Mesodermal cell (in vitro differentiated cells): ENCODE results near the gene PCBP4.
A peak's percentile ranks its signal among the peaks of the same experiment; 100 is the strongest.

Experiments used
- H3K27ac ChIP-seq: 2 replicates; pipeline ENCODE4 v1.7.0; 2013; ENCODE audit warnings: mild to moderate bottlenecking, low read depth, low read length, moderate library complexity; ENCODE audit not compliant: severe bottlenecking
- H3K36me3 ChIP-seq: 2 replicates; pipeline ENCODE4 v1.7.1; 2013; ENCODE audit warnings: mild to moderate bottlenecking, low read length, moderate library complexity; ENCODE audit not compliant: control insufficient read depth, insufficient read depth
- H3K4me1 ChIP-seq: one replicate; pipeline ENCODE4 v1.7.1; 2013; ENCODE audit warnings: mild to moderate bottlenecking, low read length; ENCODE audit not compliant: insufficient read depth, control insufficient read depth, poor library complexity, severe bottlenecking
- H3K4me3 ChIP-seq: 2 replicates; pipeline ENCODE4 v1.7.0; 2013; ENCODE audit warnings: low read length, control low read depth, mild to moderate bottlenecking; ENCODE audit not compliant: insufficient read depth, poor library complexity, severe bottlenecking; ENCODE audit errors: extremely low read depth
- H3K9me3 ChIP-seq: 2 replicates; pipeline ENCODE4 v1.7.1; 2013; ENCODE audit warnings: mild to moderate bottlenecking, low read length, moderate library complexity; ENCODE audit not compliant: control insufficient read depth
- WGBS, 2 experiments: methylation state at CpG; one replicate each; pipeline ENCODE4 v1.1.5; 2013; ENCODE audit warnings: missing lambda C conversion rate in 2 of 2; ENCODE audit not compliant: insufficient coverage in 2 of 2; 5-methylcytosine and 5-hydroxymethylcytosine counted together

Gene PCBP4

DNA sequence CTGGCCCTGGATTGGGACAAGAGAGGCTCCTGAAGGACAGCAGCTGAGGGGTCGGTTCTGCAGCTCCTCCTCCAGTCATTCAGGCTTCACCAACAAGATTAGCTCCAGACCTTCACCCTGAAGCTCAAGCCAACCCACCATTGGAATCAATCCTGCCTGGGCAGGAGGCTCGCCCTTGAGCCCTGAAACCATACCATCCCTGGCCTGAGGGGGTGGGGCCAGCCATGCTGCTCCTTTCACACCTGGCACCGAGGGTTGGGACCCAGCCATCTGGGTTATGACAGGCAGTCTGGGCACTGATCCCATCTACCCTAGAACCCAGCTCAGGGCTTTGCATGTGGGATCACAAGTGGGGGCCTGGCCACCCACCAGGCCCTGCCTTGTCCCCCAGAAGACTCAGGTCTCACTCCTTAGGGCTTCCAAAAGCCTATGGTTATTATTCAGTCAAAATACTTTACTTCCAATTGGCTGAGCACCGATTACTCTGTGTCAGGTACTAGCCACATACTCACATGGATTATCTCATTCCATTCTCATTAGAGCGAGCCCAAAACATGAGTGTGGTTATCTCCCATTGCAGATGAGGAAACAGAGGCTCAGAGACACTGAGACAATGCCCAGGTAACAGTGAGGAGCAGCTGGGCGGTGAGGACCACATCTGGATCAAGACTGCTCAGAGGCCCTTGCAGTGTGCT is 3.5 kb upstream of the PCBP4 start:
- Histone ChIP-seq H3K4me1 (peaks cover 33% of the 10 kb centered on the region), H3K27ac (no peak overlapping the region), H3K9me3 (no peaks in the 10 kb centered on the region), H3K36me3 (peaks cover under 1% of the 10 kb centered on the region), H3K4me3 (no peak overlapping the region)
- 95% methylated on average over 4 to 6 of the region's 6 CpGs for WGBS, 2 experiments

DNA sequence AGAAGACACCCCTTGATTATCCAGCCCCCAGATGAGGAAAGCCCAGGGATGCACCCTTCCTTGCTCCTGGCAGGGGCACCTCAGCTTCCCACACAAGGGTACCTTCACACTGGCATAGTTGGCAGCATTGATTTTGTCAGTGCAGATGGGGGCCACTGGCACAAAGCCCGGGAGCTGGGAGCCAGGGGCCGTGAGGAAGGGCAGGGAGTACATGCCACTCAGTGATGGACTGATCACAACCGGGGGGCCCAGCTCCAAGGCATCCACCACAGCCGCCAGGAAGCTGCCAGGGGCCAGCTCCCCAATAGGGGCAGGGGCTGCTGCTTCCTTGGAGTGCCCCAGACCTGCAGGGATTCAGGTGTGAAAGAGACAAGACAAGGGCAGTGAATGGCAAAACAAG is 2.6 kb upstream of the PCBP4 start:
- Histone ChIP-seq H3K4me3 (no peak overlapping the region), H3K4me1 (peaks cover 31% of the 10 kb centered on the region), H3K27ac (no peak overlapping the region), H3K36me3 (peaks cover 8% of the 10 kb centered on the region), H3K9me3 (no peaks in the 10 kb centered on the region)
- WGBS, 2 experiments = 88 to 94% methylated on average over 4 of the region's 4 CpGs

DNA sequence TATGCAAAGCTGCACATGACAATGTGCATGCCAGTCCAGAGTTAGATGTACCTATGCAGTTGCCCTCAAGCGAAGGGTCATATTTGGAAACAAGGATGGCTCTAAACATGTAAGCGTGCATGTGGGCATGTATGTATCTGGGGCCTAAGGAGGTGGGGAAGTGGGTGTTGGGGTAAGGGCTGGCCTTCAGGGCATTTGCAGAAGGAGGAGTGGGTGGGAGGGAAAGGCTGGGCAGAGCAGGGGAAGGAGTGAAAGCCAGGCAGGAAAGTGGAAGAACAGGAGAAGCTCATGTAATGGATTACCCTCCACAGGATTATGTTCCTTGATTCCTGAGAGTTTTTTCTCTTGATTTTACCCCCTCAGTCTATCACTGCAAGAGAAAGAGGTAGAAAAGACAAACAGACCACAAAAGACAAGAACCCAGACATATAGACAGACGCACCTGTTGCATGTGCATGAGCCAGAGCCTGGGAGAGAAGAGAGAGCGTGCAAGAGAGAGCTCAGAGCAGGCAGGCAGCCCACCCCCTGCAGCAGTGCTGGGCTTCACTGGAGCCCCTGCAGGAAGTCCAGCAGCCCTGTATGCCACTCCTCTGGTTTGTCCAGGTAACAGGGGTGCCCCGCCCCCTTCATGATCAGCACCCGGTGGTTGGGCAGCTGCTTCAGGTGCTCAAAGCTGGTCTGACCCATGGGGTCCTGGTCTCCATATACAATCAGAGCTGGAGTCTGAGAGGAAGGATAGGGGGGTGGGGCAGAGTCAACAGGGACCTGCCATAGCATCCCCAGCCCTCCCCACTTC is 1.8 kb upstream of the PCBP4 start:
- Histone ChIP-seq H3K9me3 (no peaks in the 10 kb centered on the region), H3K27ac (peak overlapping the region; percentile 93), H3K36me3 (peaks cover 11% of the 10 kb centered on the region), H3K4me3 (no peak overlapping the region), H3K4me1 (peaks cover 28% of the 10 kb centered on the region)
- 76 to 84% methylated on average over 4 to 6 of the region's 6 CpGs for WGBS, 2 experiments

DNA sequence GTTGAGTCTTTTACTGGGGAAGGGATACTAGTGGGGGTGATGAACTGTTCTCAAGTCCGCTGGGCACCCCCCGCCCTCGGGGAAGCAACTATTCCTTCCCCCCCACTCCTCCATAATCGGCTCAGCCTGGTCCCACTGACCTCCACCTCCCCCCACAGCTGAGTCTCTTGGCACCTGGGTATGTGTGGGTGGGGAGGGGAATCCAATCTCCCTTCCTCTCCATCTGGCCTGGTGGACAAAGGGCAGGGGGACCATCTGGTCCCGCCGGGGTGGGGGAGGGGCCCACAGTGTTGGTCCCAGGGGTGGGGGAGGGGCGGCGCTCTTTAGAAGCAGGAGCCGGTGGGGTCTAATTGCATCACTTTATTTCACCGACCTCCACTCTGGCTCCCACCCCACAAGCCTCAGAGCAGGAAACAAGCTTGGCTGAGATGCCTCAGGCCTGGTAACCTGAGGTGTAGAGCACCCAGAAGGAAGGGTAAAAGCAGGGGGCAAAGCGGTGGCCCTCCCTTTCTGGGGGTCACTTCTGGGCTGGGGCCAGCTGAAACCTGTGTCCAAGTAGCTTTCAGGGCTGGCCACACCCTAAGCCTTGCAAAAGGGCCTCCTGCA is 1.0 kb upstream of the PCBP4 start:
- peaks cover 11% of the 10 kb centered on the region for H3K36me3 ChIP-seq
- 30 to 33% methylated on average over 2 of the region's 11 CpGs for WGBS, 2 experiments
- no peaks in the 10 kb centered on the region for H3K9me3 ChIP-seq
- peak overlapping the region; percentile 93 for H3K27ac ChIP-seq
- peaks cover 29% of the 10 kb centered on the region for H3K4me1 ChIP-seq
- peak overlapping the region; percentile 64 for H3K4me3 ChIP-seq

DNA sequence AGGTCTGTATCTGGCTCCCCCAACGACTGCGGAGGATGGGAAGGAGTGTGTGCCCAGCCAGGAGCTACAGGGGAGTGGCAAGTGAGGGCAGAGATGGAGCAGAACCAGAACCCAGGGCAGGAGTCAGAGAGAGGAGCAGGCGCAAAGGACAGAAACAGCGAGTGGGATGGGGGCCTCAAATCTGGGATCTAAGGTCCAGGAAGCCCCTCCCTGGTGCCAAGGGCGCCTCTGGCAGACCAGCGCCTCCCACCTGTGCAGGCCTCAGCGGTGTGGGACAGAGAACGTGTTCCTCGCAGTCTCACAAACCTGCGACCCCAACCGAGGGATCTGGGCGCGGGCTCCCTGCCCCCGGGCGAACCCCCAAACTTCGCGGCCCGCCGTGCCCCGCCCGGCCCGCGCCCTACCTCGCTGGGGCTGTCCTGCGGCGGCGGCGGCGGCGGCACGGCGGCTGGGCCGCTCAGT is 301 bp downstream of the PCBP4 start:
- WGBS, 2 experiments = 7 to 11% methylated on average over 11 to 33 of the region's 33 CpGs
- Histone ChIP-seq H3K9me3 (no peaks in the 10 kb centered on the region), H3K4me1 (peaks cover 29% of the 10 kb centered on the region), H3K4me3 (peak overlapping the region; percentile 58), H3K36me3 (peaks cover 11% of the 10 kb centered on the region), H3K27ac (peak overlapping the region; percentile 76)

DNA sequence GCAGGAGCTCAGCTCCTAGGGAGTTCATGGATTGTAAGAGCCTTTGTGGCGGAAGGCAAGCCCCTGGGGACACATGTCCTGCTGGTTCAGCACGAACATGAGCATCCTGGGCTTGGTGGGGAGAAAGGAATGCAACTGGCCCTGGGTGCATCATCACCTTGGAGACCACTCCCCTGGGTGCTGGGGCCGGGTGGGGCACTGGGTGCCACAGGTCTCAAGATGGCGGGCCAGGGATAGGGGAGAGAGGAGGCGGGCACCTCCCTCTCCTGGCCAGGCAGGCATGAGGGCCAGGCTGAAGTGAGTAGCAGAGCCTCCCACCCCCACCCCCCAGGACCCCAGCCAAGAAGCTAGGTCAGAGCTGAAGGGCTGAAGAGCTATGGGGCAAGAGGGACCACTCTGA is 768 bp downstream of the PCBP4 start:
- H3K4me1 ChIP-seq = peaks cover 29% of the 10 kb centered on the region
- H3K27ac ChIP-seq = no peak overlapping the region
- H3K36me3 ChIP-seq = peaks cover 15% of the 10 kb centered on the region
- no peaks in the 10 kb centered on the region for H3K9me3 ChIP-seq
- WGBS, 2 experiments = 75 to 88% methylated on average over 2 to 4 of the region's 5 CpGs
- peak overlapping the region; percentile 58 for H3K4me3 ChIP-seq

DNA sequence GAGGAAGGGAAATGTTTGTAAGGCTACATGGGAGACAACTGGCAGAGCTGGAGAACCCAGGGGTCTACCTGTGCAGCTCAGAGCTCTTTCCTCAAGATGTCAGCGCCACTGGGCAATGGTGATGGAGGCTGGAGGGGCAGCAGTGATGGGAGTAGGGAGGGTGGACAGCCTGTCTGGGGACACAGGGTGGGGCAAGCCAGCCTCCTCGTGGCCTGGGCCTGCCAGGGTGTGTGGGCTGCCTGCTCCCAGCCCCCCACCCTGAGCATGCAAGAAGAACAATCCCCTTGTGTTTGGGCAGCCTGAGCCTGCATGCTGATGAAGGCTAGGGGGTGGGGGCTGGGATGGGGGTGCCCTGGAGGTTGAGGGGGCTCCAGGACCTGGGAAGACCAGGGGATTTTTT is 1.2 kb downstream of the PCBP4 start:
- H3K36me3 ChIP-seq = peaks cover 19% of the 10 kb centered on the region
- H3K4me1 ChIP-seq = peaks cover 28% of the 10 kb centered on the region
- peak overlapping the region; percentile 58 for H3K4me3 ChIP-seq
- 57 to 90% methylated on average over 1 of the region's 2 CpGs for WGBS, 2 experiments
- no peaks in the 10 kb centered on the region for H3K9me3 ChIP-seq
- no peak overlapping the region for H3K27ac ChIP-seq

DNA sequence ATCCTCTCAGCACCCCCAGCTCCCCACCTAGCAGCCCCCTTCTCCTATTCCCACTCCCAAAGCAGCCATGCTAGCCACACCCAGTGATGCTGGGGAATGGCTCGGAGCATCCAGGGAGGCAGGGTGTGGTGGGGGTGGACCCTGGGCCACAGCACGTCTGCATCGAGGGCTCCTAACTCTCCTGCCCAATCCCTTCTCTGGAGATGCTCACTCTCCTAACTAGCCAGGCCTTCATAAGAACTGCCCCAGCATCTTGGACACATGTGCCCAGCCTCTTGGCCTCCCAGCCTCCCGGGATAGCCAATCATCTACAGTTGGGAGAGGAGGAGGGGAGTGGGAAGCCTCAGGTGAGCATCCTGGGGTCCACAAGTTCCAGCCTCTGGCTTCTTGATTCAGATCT is 2.7 kb downstream of the PCBP4 start:
- Histone ChIP-seq H3K27ac (no peak overlapping the region), H3K4me1 (peaks cover 26% of the 10 kb centered on the region), H3K36me3 (peaks cover 34% of the 10 kb centered on the region), H3K9me3 (no peaks in the 10 kb centered on the region), H3K4me3 (no peak overlapping the region)
- WGBS, 2 experiments = 64% methylated on average over 4 of the region's 4 CpGs; no CpG with 5 or more reads in 1 of the 2 experiments

DNA sequence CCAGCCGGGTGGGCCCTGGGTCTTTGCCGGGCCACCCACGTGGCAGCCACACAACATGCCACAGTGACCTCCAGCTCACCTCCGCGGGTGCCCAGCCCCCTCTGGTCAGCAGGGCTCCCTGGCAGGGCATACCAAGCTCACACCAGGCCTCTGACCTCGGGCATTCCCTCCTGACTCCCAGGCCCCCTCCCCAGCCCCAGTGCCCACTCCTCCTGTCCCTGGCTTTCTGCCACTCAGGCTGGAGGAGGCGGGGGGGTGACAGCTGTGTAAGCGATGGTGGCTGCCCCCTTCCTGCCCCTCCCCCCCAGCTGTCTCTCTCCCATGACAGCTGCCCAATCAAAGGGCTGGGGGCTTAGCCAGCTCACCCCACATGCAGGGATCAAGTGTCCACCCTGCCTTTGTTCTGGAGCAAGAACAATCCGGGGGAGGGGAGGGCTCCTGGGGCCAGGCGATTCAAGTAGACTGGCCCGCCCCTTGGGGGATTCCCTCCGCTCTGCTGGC is 3.3 kb downstream of the PCBP4 start:
- H3K4me3 ChIP-seq = no peak overlapping the region
- WGBS, 2 experiments = 58 to 67% methylated on average over 8 to 10 of the region's 12 CpGs
- peaks cover 26% of the 10 kb centered on the region for H3K4me1 ChIP-seq

DNA sequence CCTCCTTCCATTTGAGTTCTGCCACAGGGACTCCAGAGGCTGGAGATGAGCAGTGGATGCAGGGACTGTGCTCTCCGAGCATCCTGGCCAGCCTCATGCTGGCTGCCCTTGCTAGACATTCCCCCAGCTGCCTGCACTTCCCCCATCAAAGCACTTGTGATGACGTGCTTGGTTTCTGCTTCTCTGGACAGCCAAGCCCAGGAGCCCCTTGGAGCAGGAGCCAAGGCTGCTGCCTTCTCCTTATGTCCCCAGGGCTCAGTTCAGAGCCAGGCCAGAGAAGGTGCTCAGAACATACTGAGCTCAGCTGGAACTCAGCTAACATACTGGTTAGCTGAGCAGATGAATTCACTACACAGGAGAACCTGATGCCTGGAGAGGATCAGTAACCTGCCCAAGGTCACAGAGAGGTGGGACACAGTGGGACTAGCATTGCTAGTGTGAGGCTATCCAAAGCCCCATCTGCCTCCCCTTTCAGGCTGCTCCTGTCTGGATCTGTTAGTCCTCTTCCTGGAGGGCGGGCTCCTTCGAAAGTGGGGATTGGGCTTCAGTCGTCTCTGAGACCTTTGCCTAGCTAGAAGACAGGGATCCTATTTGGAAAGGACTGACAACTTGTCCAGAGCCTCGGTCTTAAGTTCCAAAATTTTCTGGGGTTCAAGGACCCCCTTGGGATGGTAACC is 4.3 kb downstream of the PCBP4 start:
- peaks cover 20% of the 10 kb centered on the region for H3K4me1 ChIP-seq
- H3K27ac ChIP-seq = no peak overlapping the region
- peaks cover 48% of the 10 kb centered on the region for H3K36me3 ChIP-seq
- no peaks in the 10 kb centered on the region for H3K9me3 ChIP-seq
- 91 to 98% methylated on average over 5 of the region's 6 CpGs for WGBS, 2 experiments
- H3K4me3 ChIP-seq = no peak overlapping the region

More for the DNA sequence above, 3.3 kb downstream of the PCBP4 start:
- peaks cover 39% of the 10 kb centered on the region for H3K36me3 ChIP-seq
- H3K9me3 ChIP-seq = no peaks in the 10 kb centered on the region
- no peak overlapping the region for H3K27ac ChIP-seq
